Upper lobe of left lung (tissue), 6 donors: ENCODE data around the gene MYOM3. TPM values are rescaled to one million over a fixed set of nuclear protein-coding genes. Genes with fewer than 3 reads are reported as not detected.

Source experiments
- ATAC-seq, 2 donors: fragments of 200-7000 bp; cut with Tn5 transposase; one replicate each; pipeline ENCODE4 v1.9.1; 2022; ENCODE audit warnings: mild to moderate bottlenecking in 2 of 2, moderate library complexity in 2 of 2; ENCODE audit not compliant: low FRiP score in 2 of 2
- DNase-seq, 2 donors: peaks; one replicate each; pipeline ENCODE4 v3.0.0-alpha.2; 2019 to 2020
- H3K27ac ChIP-seq, 4 donors: fragments of 200-600 bp; sonication (generic); one replicate each; pipeline ENCODE4 v1.5.1; 2016 to 2019
- H3K27me3 ChIP-seq, 4 donors: fragments of 200-600 bp; sonication (generic); one replicate each; pipeline ENCODE4 v1.5.1; 2017 to 2019
- H3K36me3 ChIP-seq, 4 donors: fragments of 200-600 bp; sonication (generic); one replicate each; pipeline ENCODE4 v1.5.1; 2016 to 2019
- H3K4me1 ChIP-seq, 4 donors: fragments of 200-600 bp; sonication (generic); one replicate each; pipeline ENCODE4 v1.5.1; 2018 to 2019
- H3K4me3 ChIP-seq, 4 donors: fragments of 200-600 bp; sonication (generic); one replicate each; pipeline ENCODE4 v1.5.1; 2017 to 2019; ENCODE audit warnings: mild to moderate bottlenecking in 2 of 4, moderate library complexity in 1 of 4
- H3K9me3 ChIP-seq, 4 donors: fragments of 200-600 bp; sonication (generic); one replicate each; pipeline ENCODE4 v1.5.1; 2018 to 2019
- EP300 ChIP-seq, 4 donors: sonication (generic); formaldehyde crosslinking; IDR thresholded peaks; one replicate each; pipeline ENCODE4 v1.5.1; 2017; ENCODE audit warnings: antibody characterized with exemption in 4 of 4, control low read depth in 2 of 4
- POLR2A ChIP-seq, 4 donors: fragments of 450-650 bp; IDR thresholded peaks; one replicate each; pipeline ENCODE4 v1.5.1; 2016 to 2017; ENCODE audit warnings: antibody characterized with exemption in 4 of 4, mild to moderate bottlenecking in 2 of 4
- POLR2AphosphoS5 ChIP-seq, 2 donors: sonication (generic); formaldehyde crosslinking; IDR thresholded peaks; one replicate each; pipeline ENCODE4 v1.5.1; 2017; ENCODE audit warnings: antibody characterized with exemption in 2 of 2
- WGBS, 2 donors: methylation state at CpG; one replicate each; pipeline ENCODE4 v1.1.5; 2017 to 2018; 5-methylcytosine and 5-hydroxymethylcytosine counted together
- total RNA-seq, 6 donors: library from RNA; depleted of rRNA in 4 of 6; stranded (reverse); fragments of >200 nt in 4 of 6; gene quantifications; one replicate each; pipeline versions ENCODE4 v1.1.0 to v1.2.1, GENCODE V29; 2016 to 2021
- TF ChIP-seq, protein P1 (sequence below), 6 experiments: fragments of 450-650 bp in 4 of 6; fragments of 200-600 bp in 2 of 6; sonication (generic) in 2 of 6; IDR thresholded peaks; one replicate each; pipeline ENCODE4 v1.5.1; 2016 to 2019; ENCODE audit warnings: antibody characterized with exemption in 6 of 6
- donor health status: DM: no; HTN: no; CAD: no; lungs with moderate emphysema.
- donor health status: DM: no; HTN: yes; CAD: no; lungs with severe emphysema.

MYOM3 gene
- total RNA-seq, 6 donors from 2014 or later = 0.11 to 0.20 (median 0.15) TPM; not detected in 3

DNA sequence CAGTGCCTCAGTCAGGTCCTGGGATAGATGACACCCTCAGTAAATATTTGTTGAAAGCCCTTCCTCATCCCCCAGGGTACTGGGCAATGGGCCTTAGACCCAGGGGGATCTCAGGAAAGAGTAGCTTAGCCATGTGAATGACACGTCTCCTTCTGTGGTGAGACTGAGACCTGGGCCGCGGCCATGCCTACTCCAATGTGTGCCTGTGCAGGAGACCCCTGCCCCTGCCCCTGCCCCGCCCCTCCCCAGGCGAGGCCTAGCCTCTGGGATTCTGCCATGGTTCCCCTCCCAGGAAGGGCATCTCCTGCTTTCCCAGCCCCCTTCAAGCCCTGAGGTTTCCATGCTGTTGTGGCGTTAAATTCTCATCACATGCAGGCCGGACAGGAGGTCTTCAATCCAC, 7.1 kb downstream of the MYOM3 start:
- no peaks in the 10 kb centered on the region for H3K27me3 ChIP-seq
- H3K4me1 ChIP-seq = no peaks in the 10 kb centered on the region
- no peak overlapping the region for H3K4me3 ChIP-seq
- no peaks in the 10 kb centered on the region for H3K36me3 ChIP-seq
- TF ChIP-seq EP300 (IDR thresholded peaks at IDR 0.05) (no peak), POLR2AphosphoS5 (IDR thresholded peaks at IDR 0.05) (no peak), POLR2A (IDR thresholded peaks at IDR 0.05) (no peak)
- TF ChIP-seq, protein P1, sequence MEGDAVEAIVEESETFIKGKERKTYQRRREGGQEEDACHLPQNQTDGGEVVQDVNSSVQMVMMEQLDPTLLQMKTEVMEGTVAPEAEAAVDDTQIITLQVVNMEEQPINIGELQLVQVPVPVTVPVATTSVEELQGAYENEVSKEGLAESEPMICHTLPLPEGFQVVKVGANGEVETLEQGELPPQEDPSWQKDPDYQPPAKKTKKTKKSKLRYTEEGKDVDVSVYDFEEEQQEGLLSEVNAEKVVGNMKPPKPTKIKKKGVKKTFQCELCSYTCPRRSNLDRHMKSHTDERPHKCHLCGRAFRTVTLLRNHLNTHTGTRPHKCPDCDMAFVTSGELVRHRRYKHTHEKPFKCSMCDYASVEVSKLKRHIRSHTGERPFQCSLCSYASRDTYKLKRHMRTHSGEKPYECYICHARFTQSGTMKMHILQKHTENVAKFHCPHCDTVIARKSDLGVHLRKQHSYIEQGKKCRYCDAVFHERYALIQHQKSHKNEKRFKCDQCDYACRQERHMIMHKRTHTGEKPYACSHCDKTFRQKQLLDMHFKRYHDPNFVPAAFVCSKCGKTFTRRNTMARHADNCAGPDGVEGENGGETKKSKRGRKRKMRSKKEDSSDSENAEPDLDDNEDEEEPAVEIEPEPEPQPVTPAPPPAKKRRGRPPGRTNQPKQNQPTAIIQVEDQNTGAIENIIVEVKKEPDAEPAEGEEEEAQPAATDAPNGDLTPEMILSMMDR (IDR thresholded peaks at IDR 0.05) = no peak
- DNase-seq (no peak), ATAC-seq (no peak)
- H3K9me3 ChIP-seq = no peaks in the 10 kb centered on the region
- no peak overlapping the region for H3K27ac ChIP-seq
- 93% methylated on average over 3 to 5 of the region's 7 CpGs for WGBS, 2 donors

DNA sequence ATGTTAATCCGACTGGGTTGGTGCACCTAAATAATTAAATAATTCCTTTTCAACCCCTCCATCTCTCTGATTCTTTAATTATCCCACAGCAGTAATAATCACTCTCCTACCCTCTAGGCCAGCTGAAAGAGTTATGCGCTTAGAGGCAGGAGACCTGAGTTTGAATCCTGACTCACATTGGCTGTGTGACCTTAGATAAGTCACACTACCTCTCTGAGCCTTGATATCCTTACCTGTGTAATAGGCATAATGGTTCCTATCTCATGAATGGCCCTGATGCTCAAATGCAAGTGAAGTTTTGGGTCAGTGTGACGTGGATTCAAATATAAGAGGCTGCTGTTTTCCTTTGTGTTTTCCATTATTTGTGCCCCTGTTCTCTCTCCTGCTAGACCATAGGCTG, 8.1 kb downstream of the MYOM3 start:
- DNase-seq = no peak
- Histone ChIP-seq H3K4me1 (no peaks in the 10 kb centered on the region), H3K4me3 (no peak overlapping the region), H3K27me3 (no peaks in the 10 kb centered on the region), H3K27ac (no peak overlapping the region), H3K9me3 (no peaks in the 10 kb centered on the region), H3K36me3 (no peaks in the 10 kb centered on the region)
- ATAC-seq = no peak
- 90 to 92% methylated on average over 3 of the region's 3 CpGs for WGBS, 2 donors
- TF ChIP-seq POLR2AphosphoS5 (IDR thresholded peaks at IDR 0.05) (no peak), POLR2A (IDR thresholded peaks at IDR 0.05) (no peak), EP300 (IDR thresholded peaks at IDR 0.05) (no peak)
- TF ChIP-seq, protein P1 (IDR thresholded peaks at IDR 0.05) = no peak

DNA sequence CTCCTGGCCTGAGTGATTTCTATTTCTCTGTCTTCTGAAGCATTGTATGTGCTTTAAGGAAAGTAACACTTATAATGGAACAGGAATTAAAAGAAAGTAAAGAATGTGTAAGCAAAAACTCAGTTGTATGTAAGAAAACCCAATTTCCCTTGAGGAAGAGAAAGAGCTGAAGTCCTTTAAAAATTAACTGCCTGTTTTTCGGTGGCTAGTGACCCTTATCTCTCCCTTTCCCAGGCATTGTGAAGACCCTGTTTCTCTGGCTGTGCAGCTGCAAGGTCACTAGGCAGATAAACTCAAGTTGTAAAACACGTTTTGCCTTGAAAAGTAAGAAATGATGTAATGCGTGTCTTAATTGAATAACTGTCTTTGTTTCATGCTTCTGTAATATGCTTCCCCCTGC, 8.5 kb downstream of the MYOM3 start:
- no peaks in the 10 kb centered on the region for H3K4me1 ChIP-seq
- no peaks in the 10 kb centered on the region for H3K36me3 ChIP-seq
- TF ChIP-seq POLR2A (IDR thresholded peaks at IDR 0.05) (no peak), POLR2AphosphoS5 (IDR thresholded peaks at IDR 0.05) (no peak), EP300 (IDR thresholded peaks at IDR 0.05) (no peak)
- TF ChIP-seq, protein P1 (IDR thresholded peaks at IDR 0.05) = no peak
- H3K27me3 ChIP-seq = no peaks in the 10 kb centered on the region
- WGBS, 2 donors = 52 to 57% methylated on average over 3 of the region's 3 CpGs
- DNase-seq (no peak), ATAC-seq (no peak)
- no peak overlapping the region for H3K4me3 ChIP-seq
- H3K27ac ChIP-seq = no peak overlapping the region
- no peaks in the 10 kb centered on the region for H3K9me3 ChIP-seq

DNA sequence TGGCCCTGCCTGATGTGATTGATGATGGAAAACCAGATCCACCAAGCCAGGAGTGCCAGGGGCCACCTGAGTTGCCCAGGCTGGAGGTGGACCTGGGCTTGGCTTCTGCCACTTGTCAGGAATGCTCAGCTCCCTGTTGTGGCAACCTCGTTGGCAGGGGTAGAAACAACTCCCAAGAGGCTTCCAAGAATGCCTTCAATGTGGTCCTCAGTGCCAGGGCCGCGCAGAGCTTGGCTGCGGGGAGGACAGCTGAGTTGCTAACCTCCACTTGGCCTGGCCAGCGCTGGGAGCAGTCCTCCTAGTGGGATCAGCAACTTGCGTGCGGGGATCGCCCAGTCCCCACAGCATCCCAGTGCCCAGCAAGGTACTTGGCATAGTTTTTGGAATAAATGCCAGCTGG, 9.0 kb downstream of the MYOM3 start:
- ATAC-seq (peak in 1 of 2 donors; percentile 55), DNase-seq (no peak)
- Histone ChIP-seq H3K4me1 (no peaks in the 10 kb centered on the region), H3K36me3 (no peaks in the 10 kb centered on the region), H3K27ac (no peak overlapping the region), H3K4me3 (no peak overlapping the region), H3K27me3 (no peaks in the 10 kb centered on the region), H3K9me3 (no peaks in the 10 kb centered on the region)
- TF ChIP-seq POLR2A (IDR thresholded peaks at IDR 0.05) (no peak), EP300 (IDR thresholded peaks at IDR 0.05) (no peak), POLR2AphosphoS5 (IDR thresholded peaks at IDR 0.05) (no peak)
- TF ChIP-seq, protein P1 (IDR thresholded peaks at IDR 0.05) = no peak
- 74 to 79% methylated on average over 3 to 5 of the region's 8 CpGs for WGBS, 2 donors

DNA sequence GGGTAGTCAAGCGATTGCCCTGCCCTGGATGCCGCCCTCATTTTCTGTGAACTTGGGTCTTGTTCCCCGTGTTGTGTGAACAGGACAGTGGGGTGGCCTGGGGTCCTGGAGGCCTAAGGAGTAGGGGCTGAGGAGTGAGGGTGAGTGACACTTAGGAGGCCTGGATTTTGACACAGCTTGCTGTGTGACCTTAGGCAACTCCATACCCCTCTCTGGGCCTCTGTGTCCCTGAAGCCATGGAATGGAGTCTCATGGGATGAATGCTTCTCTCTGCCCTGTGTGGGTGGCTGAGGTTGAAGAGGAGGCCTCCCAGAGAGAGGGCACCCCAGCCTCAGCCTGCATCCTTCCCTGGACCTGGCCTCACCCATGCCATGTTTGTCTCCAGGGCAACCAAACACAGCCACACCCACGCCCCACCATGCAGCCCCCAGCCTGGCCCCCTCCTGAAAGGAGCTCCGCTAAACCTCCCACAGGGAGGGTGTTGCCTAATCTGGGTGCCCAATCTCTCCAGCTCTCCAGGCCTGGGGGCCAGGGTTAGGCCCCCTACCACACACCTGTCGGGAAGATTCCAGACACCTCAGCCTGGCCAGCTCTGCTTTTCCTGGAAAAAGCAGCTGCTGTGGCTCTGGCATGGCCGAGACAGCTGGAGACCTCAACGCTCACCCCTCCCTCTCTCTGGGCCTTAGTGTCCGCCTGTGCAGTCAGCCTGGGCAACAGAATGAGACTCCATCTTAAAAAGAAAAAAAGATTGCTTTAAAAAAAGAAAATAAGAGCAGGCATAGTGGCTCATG, 9.9 kb downstream of the MYOM3 start:
- peak overlapping the region in 1 of 4 donors; percentile 18 for H3K27ac ChIP-seq
- H3K4me1 ChIP-seq = no peaks in the 10 kb centered on the region
- no peaks in the 10 kb centered on the region for H3K9me3 ChIP-seq
- no peaks in the 10 kb centered on the region for H3K36me3 ChIP-seq
- ATAC-seq (no peak), DNase-seq (no peak)
- WGBS, 2 donors = 76 to 79% methylated on average over 6 to 9 of the region's 9 CpGs
- no peak overlapping the region for H3K4me3 ChIP-seq
- no peaks in the 10 kb centered on the region for H3K27me3 ChIP-seq
- TF ChIP-seq POLR2A (IDR thresholded peaks at IDR 0.05) (no peak), POLR2AphosphoS5 (IDR thresholded peaks at IDR 0.05) (no peak), EP300 (IDR thresholded peaks at IDR 0.05) (no peak)
- TF ChIP-seq, protein P1 (IDR thresholded peaks at IDR 0.05) = no peak
